ENCODE measurements around the gene MCCC2.

The MCCC2 gene

DNA sequence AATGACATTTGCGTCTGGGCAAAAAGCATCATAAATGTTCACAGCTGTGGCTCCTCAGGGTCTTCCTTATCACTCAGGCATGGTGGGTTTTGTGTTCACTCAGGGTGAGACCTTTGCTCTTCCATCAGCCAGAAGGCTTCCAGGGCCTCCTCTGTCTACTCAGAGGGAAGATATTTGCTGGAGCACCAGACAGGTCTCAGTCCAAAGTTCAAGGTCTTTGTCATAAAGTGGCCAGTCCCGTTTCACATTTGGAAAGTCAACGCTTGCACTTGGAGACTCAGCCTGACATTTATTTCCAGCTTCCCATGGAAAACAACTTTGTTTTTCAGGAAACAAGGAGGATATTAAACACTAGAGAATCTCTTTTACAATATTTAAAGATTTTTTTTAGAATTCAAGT, 119.8 kb downstream of the MCCC2 start:
- no peak overlapping the region for H3K4me3 ChIP-seq (ENCODE audit: low read depth, low read length)
- H3K27me3 ChIP-seq (replicated peaks): peaks cover 10% of the 10 kb centered on the region
- in situ Hi-C loops (cut with HindIII; ENCODE audit: low pct_ligation_motif_present, low sequenced_read_pairs): no loop called here
- H3K36me3 ChIP-seq (replicated peaks): no peaks in the 10 kb centered on the region
- TF ChIP-seq CTCF (IDR thresholded peaks at IDR 0.05; ENCODE audit: low read depth, low read length, missing control alignments): no peak
- DNase-seq: no peak
- no peak overlapping the region for H3K27ac ChIP-seq
